Neuronal stem cell (in vitro differentiated cells): ENCODE data around the gene RBMS3.

Experiments used
- DNase-seq: peaks from one replicate; pipeline ENCODE4 v3.0.0-alpha.2; 2013; ENCODE audit warnings: low spot score
- H2AFZ ChIP-seq: one replicate; pipeline ENCODE4 v1.6.1; 2013; ENCODE audit warnings: mild to moderate bottlenecking, low read length, inconsistent platforms
- H2AK5ac ChIP-seq: 2 replicates; pipeline ENCODE4 v1.6.1; 2013; ENCODE audit warnings: low read depth, mild to moderate bottlenecking, inconsistent platforms, low read length, moderate library complexity, mixed read lengths
- H2BK120ac ChIP-seq: 2 replicates; pipeline ENCODE4 v1.6.1; 2013; ENCODE audit warnings: low read depth, mild to moderate bottlenecking, inconsistent platforms, low read length, moderate library complexity, mixed read lengths
- H2BK12ac ChIP-seq: one replicate; pipeline ENCODE4 v1.6.1; 2013; ENCODE audit warnings: low read length, inconsistent platforms
- H2BK15ac ChIP-seq: 2 replicates; pipeline ENCODE4 v1.6.1; 2013; ENCODE audit warnings: mild to moderate bottlenecking, low read length, inconsistent platforms, mixed read lengths
- H2BK5ac ChIP-seq: one replicate; pipeline ENCODE4 v1.6.1; 2013; ENCODE audit warnings: inconsistent platforms, mild to moderate bottlenecking, low read length, moderate library complexity
- H3K14ac ChIP-seq: one replicate; pipeline ENCODE4 v1.6.1; 2013; ENCODE audit warnings: low read length, inconsistent platforms
- H3K18ac ChIP-seq: 2 replicates; pipeline ENCODE4 v1.6.1; 2013; ENCODE audit warnings: low read length, inconsistent platforms
- H3K23ac ChIP-seq: 2 replicates; pipeline ENCODE4 v1.6.1; 2013; ENCODE audit warnings: low read depth, mild to moderate bottlenecking, mixed read lengths, low read length, inconsistent platforms; ENCODE audit not compliant: poor library complexity
- H3K27ac ChIP-seq: replicated peaks from 3 replicates; pipeline ENCODE4 v1.5.1; 2013; ENCODE audit warnings: low read length, inconsistent platforms
- H3K27me3 ChIP-seq, 3 experiments: 2 replicates each; pipeline ENCODE4 v1.6.1; 2013; ENCODE audit warnings: low read length in 3 of 3, mild to moderate bottlenecking in 2 of 3, inconsistent platforms in 1 of 3, low read depth in 1 of 3, mixed read lengths in 1 of 3, moderate library complexity in 1 of 3; ENCODE audit not compliant: control insufficient read depth in 3 of 3, insufficient read depth in 3 of 3
- H3K36me3 ChIP-seq, 2 donors: replicated peaks in 1 of 2; 2 replicates each; pipeline ENCODE4 v1.6.1; 2013; ENCODE audit warnings: low read length in 2 of 2; ENCODE audit not compliant: control insufficient read depth in 2 of 2, insufficient read depth in 2 of 2
- H3K4ac ChIP-seq: 2 replicates; pipeline ENCODE4 v1.6.1; 2013; ENCODE audit warnings: inconsistent platforms, mild to moderate bottlenecking, low read length, moderate library complexity
- H3K4me1 ChIP-seq, 2 donors: 1 replicate in 1 of 2; 2 replicates in 1 of 2; pipeline ENCODE4 v1.6.1; 2013; ENCODE audit warnings: low read length in 2 of 2, low read depth in 1 of 2; ENCODE audit not compliant: control insufficient read depth in 2 of 2, insufficient read depth in 1 of 2
- H3K4me2 ChIP-seq: one replicate; pipeline ENCODE4 v1.6.1; 2013; ENCODE audit warnings: mild to moderate bottlenecking, low read length, inconsistent platforms; ENCODE audit not compliant: insufficient read depth, poor library complexity, severe bottlenecking
- H3K4me3 ChIP-seq, 2 donors: 2 replicates each; pipeline ENCODE4 v1.5.1; 2013; ENCODE audit warnings: low read length in 2 of 2, mild to moderate bottlenecking in 2 of 2, inconsistent platforms in 1 of 2, moderate library complexity in 1 of 2
- H3K79me1 ChIP-seq: one replicate; pipeline ENCODE4 v1.6.1; 2013; ENCODE audit warnings: low read depth, mild to moderate bottlenecking, inconsistent platforms, low read length, moderate library complexity
- H3K9ac ChIP-seq: one replicate; pipeline ENCODE4 v1.6.1; 2013; ENCODE audit warnings: mild to moderate bottlenecking, low read depth, low read length, inconsistent platforms; ENCODE audit not compliant: poor library complexity
- H3K9me3 ChIP-seq, 2 donors: replicated peaks in 1 of 2; 2 replicates each; pipeline versions ENCODE3 to v1.6.1; 2013; ENCODE audit warnings: low read length in 2 of 2, mild to moderate bottlenecking in 2 of 2, inconsistent platforms in 1 of 2, low read depth in 1 of 2, mixed read lengths in 1 of 2, moderate library complexity in 1 of 2; ENCODE audit not compliant: control insufficient read depth in 2 of 2, insufficient read depth in 1 of 2
- H4K8ac ChIP-seq: one replicate; pipeline ENCODE4 v1.6.1; 2013; ENCODE audit warnings: low read depth, mild to moderate bottlenecking, inconsistent platforms, low read length, moderate library complexity
- H4K91ac ChIP-seq: one replicate; pipeline ENCODE4 v1.6.1; 2013; ENCODE audit warnings: low read length, low read depth, mild to moderate bottlenecking, inconsistent platforms; ENCODE audit not compliant: poor library complexity
- WGBS, 2 donors: extraction: QIAGEN DNeasy Blood & Tissue Kit; methylation state at CpG; one replicate each; pipeline ENCODE4 v1.1.7; 2013; ENCODE audit warnings: missing lambda C conversion rate in 2 of 2, mixed read lengths in 1 of 2; ENCODE audit not compliant: insufficient read length in 2 of 2, insufficient replicate concordance in 1 of 2; ENCODE audit errors: extremely low coverage in 2 of 2; 5-methylcytosine and 5-hydroxymethylcytosine counted together

RBMS3 gene

DNA sequence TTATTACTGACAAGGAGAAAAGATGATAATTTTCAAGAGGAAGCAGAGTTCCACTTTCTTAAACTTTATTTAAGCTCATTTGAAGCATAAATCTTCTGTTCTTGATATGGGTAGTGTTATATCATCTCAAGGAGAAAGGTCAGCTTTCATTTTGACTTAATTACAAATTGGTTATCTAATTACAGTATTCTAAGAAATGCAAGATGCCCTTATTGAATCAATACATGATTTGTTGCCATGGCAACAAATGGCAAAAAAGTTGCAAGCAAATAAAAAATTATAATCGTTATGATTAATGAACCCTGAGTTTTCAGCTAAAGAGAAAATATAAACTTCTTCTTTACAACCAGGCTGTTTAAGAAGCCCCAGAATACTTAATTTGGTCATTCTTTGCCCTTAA is 622.7 kb downstream of the RBMS3 start:
- Histone ChIP-seq H3K23ac (no peak overlapping the region), H4K91ac (no peak overlapping the region), H3K4me2 (no peak overlapping the region), H3K27ac (no peak overlapping the region), H2BK15ac (no peak overlapping the region), H4K8ac (no peak overlapping the region), H3K18ac (no peak overlapping the region), H2BK5ac (no peak overlapping the region), H2BK120ac (no peak overlapping the region), H3K9me3 (no peaks in the 10 kb centered on the region), H3K4me3 (no peak overlapping the region), H3K36me3 (no peaks in the 10 kb centered on the region), H3K27me3 (no peaks in the 10 kb centered on the region), H3K14ac (no peak overlapping the region), H2AFZ (no peak overlapping the region), H3K4me1 (peaks cover 0 to 3% of the 10 kb centered on the region in 2 donors), H2AK5ac (no peak overlapping the region), H2BK12ac (no peak overlapping the region), H3K9ac (no peak overlapping the region), H3K4ac (no peak overlapping the region), H3K79me1 (no peaks in the 10 kb centered on the region)
- no peak for DNase-seq
- WGBS, 2 donors: no CpG with 5 or more reads among the region's 1 CpG

DNA sequence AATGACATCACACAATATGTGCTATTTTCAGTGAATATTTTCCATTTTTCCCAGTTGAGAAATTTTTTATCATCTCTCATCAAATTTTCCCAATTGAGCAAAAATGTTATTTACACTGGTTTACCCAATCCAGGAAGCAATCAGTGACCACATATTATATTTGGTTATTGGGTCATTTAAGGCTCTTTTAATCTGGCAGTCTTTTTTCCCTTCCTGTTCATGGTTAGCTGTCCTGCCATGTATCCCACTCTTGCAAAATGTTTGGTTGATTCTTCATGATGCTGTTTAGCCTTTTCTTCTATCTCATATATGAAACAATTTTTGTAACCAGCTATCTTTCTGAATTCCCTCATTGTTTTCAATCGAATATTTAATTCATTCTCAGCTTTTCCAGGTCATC is 626.0 kb downstream of the RBMS3 start:
- Histone ChIP-seq H2BK5ac (no peak overlapping the region), H4K91ac (no peak overlapping the region), H3K4ac (no peak overlapping the region), H2BK12ac (no peak overlapping the region), H3K4me1 (no peaks in the 10 kb centered on the region), H3K27me3 (no peaks in the 10 kb centered on the region), H3K23ac (no peak overlapping the region), H3K27ac (no peak overlapping the region), H4K8ac (no peak overlapping the region), H3K9ac (no peak overlapping the region), H2AFZ (no peak overlapping the region), H3K18ac (no peak overlapping the region), H3K14ac (no peak overlapping the region), H2BK15ac (no peak overlapping the region), H2BK120ac (no peak overlapping the region), H3K36me3 (no peaks in the 10 kb centered on the region), H3K79me1 (no peaks in the 10 kb centered on the region), H3K4me2 (no peak overlapping the region), H3K4me3 (no peak overlapping the region), H3K9me3 (no peaks in the 10 kb centered on the region), H2AK5ac (no peak overlapping the region)
- no CpG with 5 or more reads among the region's 1 CpG for WGBS, 2 donors
- DNase-seq: no peak

DNA sequence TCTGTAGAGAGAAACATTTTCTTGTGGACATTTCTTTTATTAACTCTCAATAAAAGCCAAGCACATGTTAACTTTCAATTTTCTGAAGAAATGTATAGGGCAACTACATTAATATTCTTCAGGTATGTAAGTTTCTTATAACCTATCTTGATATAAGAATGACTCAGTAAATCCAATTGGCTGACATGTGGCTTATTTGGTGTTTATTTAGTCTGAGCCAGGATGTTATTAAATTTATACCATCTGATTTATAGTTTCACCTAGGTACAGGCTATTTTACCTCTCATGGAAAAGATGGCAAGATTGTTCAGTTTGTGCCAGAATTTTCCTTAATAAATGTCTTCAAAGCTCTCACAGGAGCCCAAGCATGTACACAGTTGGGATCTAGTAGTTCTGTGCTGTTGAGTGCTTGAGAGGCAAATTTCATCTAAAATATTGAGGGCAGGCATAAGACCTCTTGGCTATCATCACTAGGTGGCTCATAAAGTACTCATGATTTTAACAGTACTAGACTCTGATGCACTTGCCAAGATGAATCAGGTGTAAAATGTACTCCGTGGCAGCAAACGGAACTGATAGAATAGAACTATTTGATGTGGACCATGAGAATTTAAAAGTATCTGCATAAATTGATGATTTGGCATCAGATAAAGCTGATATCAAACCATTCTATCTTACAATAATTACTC is 631.9 kb downstream of the RBMS3 start:
- H3K9ac ChIP-seq: no peak overlapping the region
- H3K14ac ChIP-seq: no peak overlapping the region
- no peak overlapping the region for H3K4me3 ChIP-seq
- H3K23ac ChIP-seq: no peak overlapping the region
- WGBS, 2 donors: no CpG with 5 or more reads among the region's 2 CpGs
- no peaks in the 10 kb centered on the region for H3K4me1 ChIP-seq
- H3K27ac ChIP-seq: no peak overlapping the region
- H2AFZ ChIP-seq: no peak overlapping the region
- H4K8ac ChIP-seq: no peak overlapping the region
- no peak overlapping the region for H4K91ac ChIP-seq
- no peak for DNase-seq
- no peak overlapping the region for H2BK120ac ChIP-seq
- H2BK5ac ChIP-seq: no peak overlapping the region
- H3K4me2 ChIP-seq: no peak overlapping the region
- H2BK15ac ChIP-seq: no peak overlapping the region
- H2BK12ac ChIP-seq: no peak overlapping the region
- H2AK5ac ChIP-seq: no peak overlapping the region
- H3K79me1 ChIP-seq: no peaks in the 10 kb centered on the region
- no peak overlapping the region for H3K18ac ChIP-seq
- peaks cover 0 to 3% of the 10 kb centered on the region in 2 donors for H3K9me3 ChIP-seq
- H3K36me3 ChIP-seq: no peaks in the 10 kb centered on the region
- H3K4ac ChIP-seq: no peak overlapping the region
- no peaks in the 10 kb centered on the region for H3K27me3 ChIP-seq

DNA sequence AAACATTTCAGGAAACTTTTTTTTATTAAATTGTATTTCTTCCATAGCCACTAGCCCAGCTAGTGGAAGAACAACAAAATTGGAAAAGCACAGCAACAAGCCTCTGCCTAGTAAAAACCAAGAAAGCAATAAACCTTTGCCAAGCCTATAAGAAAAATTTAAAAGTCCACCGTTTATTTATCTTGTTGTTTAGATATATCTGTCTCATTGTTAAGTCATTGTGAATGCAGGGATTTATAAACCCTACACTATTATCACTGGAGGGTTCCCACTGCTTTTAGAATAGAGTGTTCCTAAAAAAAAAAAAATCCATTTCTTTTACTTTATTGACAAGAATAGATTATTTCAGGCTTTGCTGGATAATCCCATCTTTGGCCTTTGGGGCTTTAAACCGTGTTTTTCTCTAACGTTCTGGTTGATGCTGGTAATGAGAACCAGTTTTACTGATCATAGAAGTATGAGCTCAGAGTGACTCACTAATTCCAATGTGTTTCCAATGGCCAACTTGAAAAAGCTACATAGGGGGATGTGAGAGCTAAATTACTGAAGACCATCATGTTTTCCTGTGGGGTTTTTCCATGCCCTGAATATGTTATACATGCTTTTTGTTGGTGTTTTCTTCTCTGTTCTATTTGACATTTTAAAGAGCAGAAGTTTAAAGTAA is 634.1 kb downstream of the RBMS3 start:
- peaks cover 0 to 3% of the 10 kb centered on the region in 2 donors for H3K9me3 ChIP-seq
- no peaks in the 10 kb centered on the region for H3K79me1 ChIP-seq
- no peak overlapping the region for H2BK5ac ChIP-seq
- no peak overlapping the region for H2AK5ac ChIP-seq
- H3K9ac ChIP-seq: no peak overlapping the region
- no peak overlapping the region for H3K18ac ChIP-seq
- no peak overlapping the region for H2BK12ac ChIP-seq
- H3K36me3 ChIP-seq: no peaks in the 10 kb centered on the region
- no peak overlapping the region for H3K14ac ChIP-seq
- no peak overlapping the region for H2BK15ac ChIP-seq
- H3K4ac ChIP-seq: no peak overlapping the region
- H2BK120ac ChIP-seq: no peak overlapping the region
- H3K4me1 ChIP-seq: no peaks in the 10 kb centered on the region
- no peak overlapping the region for H3K23ac ChIP-seq
- H4K91ac ChIP-seq: no peak overlapping the region
- H3K4me2 ChIP-seq: no peak overlapping the region
- no peak overlapping the region for H4K8ac ChIP-seq
- no peak overlapping the region for H3K4me3 ChIP-seq
- no peaks in the 10 kb centered on the region for H3K27me3 ChIP-seq
- H3K27ac ChIP-seq: no peak overlapping the region
- WGBS, 2 donors: no CpG with 5 or more reads among the region's 3 CpGs
- no peak overlapping the region for H2AFZ ChIP-seq
- no peak for DNase-seq
